H4 (cell line): ENCODE results near the gene THEMIS. TPM values are rescaled to one million over a fixed set of nuclear protein-coding genes. Genes with fewer than 3 reads are reported as not detected.
A peak's percentile ranks its signal among the peaks of the same experiment; 100 is the strongest.
"Not testable (repeated sequence)": the region's sequence is repeated elsewhere in the genome, so short reads cannot be mapped to it uniquely, and the experiment has no call there.

Experiments
- DNase-seq: peaks from one replicate; pipeline ENCODE4 v3.0.0-alpha.2; 2015; ENCODE audit warnings: low spot score
- total RNA-seq: library from RNA; depleted of rRNA; stranded (reverse); fragments of >200 nt; shearing (Covaris generic); gene quantifications from 2 replicates; pipeline ENCODE4 v1.2.3, GENCODE V29; 2014; rRNA removed

Gene THEMIS, protein sequence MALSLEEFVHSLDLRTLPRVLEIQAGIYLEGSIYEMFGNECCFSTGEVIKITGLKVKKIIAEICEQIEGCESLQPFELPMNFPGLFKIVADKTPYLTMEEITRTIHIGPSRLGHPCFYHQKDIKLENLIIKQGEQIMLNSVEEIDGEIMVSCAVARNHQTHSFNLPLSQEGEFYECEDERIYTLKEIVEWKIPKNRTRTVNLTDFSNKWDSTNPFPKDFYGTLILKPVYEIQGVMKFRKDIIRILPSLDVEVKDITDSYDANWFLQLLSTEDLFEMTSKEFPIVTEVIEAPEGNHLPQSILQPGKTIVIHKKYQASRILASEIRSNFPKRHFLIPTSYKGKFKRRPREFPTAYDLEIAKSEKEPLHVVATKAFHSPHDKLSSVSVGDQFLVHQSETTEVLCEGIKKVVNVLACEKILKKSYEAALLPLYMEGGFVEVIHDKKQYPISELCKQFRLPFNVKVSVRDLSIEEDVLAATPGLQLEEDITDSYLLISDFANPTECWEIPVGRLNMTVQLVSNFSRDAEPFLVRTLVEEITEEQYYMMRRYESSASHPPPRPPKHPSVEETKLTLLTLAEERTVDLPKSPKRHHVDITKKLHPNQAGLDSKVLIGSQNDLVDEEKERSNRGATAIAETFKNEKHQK
- not detected in 2 replicates for total RNA-seq

DNA sequence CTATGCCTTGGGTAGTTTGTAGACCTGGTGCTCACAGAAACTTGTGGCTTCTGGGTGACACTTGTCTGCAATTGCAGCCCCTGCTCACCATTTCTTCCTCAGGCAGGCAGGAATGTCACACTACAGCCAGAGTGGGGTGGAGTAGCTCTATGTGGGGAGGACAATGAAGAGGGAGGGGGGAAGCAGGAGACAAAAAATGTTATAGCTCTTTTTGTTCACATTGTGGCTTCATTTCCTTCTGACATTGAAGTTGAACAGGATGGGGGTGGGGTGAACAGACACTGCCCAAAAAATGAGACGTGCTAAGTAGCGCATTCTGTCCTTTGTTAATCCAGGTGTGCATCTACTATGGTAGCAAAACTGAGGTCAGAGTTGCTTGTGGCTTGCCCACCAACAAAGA is at the start of gene THEMIS:
THEMIS (minus strand) TSS at position 124 of the 400 bp plus-strand sequence. CDS start 126 bp downstream, outside the sequence.
- no peak for DNase-seq

GRCh38 chr6:127949251-127949650 is 48.4 kb upstream of the THEMIS start:
- DNase-seq: no peak

- no peak for DNase-seq
These were observed 45.5 kb upstream of the THEMIS start for GRCh38 chr6:127946388-127946787.

GRCh38 chr6:127945434-127946097 is 44.7 kb upstream of the THEMIS start:
- no peak for DNase-seq

DNA sequence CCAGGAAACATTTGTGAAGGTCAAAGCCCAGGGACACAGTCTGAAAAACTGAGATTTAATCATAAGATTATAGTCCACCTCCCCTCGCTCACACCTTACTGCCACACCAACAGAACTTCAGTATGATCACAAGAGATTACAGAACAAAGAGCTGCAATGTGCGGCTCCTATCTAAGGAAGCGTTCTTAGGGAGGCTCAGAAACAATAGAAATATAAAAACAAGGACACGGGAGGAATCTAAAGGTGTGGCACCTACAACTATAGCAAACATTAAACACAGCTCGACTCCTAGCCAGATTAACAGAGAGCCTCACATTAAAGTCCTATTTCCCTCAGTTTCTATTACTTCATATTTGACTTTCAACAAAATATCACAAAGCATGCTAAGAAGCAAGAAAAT is 40.4 kb upstream of the THEMIS start:
- no peak for DNase-seq

DNA sequence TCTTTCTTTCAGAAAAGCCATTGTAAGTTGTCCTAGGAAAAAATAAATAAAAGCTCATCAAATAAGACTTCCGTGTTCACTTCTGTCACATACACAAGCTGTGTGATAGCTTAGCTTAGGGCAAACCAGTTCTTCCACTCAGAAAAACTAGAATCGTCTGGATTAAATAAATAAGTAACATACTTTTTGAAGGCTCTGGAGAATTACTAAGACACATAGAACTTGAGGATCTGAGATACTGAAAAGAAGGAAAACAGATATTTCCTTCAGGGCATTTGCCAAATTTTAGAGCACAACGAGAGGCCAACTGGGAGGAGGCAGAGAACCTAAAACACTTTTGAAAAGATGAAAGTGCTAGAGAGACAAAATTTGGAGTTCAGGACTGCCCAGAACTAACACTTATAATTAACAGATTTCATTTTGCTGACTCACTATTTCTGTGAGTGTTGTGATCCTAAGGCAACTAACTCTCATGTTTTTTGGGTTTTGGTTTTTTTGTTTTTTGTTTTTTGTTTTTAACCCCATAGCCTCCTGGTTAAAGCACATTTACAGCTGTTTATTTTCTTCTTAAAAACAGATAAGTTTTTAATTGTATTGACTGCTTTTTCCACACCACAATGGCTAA is 38.7 kb upstream of the THEMIS start:
- DNase-seq: no peak

- DNase-seq: peak; percentile 40
These were observed 37.8 kb upstream of the THEMIS start for GRCh38 chr6:127938701-127939100.

DNA sequence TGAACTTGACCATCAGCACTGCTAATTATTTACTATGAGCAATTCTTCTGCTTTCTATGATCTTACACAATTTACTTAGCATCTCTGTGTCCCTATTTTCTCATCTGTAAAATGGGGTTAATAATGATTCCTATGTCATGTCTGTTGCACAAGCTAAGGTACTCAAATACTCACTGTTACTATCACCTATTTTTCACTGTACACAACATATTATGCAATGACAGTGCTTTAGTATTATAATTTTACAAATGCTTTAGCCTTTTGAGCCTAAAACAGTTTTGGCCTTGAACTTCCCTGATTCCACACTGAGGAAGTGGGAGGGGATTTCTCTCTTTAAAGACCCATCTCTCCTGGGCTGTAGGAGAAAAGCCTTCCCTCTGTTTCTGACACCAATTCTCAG is 36.9 kb upstream of the THEMIS start:
- DNase-seq: no peak

GRCh38 chr6:127937102-127937501 is 36.2 kb upstream of the THEMIS start:
- DNase-seq: no peak

- DNase-seq: no peak
These were observed 34.1 kb upstream of the THEMIS start for GRCh38 chr6:127934956-127935355.

GRCh38 chr6:127933852-127934840 is 33.3 kb upstream of the THEMIS start:
- DNase-seq: no peak

GRCh38 chr6:127933137-127933536 is 32.3 kb upstream of the THEMIS start:
- DNase-seq: no peak

GRCh38 chr6:127932708-127933107 is 31.9 kb upstream of the THEMIS start:
- no peak for DNase-seq

GRCh38 chr6:127926441-127926840 is 25.6 kb upstream of the THEMIS start:
- not testable (repeated sequence) for DNase-seq

DNA sequence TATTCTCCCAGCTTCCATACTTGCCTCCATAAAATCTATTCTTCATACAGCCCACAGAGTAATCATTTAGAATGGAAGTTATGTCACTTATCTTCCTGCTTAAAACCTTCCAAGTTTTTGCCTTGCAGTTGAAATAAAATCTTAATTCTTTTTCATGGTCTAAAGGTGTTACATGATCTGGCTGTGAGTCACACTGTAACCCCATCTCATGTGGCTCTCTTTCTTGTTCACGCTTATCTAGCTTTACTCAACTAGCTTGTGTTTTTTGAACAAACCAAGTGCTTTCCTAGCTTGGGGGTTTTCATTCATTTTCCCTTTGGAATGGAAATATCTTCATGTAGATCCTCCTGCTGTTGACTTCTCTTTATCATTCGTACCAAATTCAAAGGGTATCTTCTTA is 23.6 kb upstream of the THEMIS start:
- no peak for DNase-seq

- DNase-seq: no peak
These were observed 23.2 kb upstream of the THEMIS start for GRCh38 chr6:127924031-127924430.

DNA sequence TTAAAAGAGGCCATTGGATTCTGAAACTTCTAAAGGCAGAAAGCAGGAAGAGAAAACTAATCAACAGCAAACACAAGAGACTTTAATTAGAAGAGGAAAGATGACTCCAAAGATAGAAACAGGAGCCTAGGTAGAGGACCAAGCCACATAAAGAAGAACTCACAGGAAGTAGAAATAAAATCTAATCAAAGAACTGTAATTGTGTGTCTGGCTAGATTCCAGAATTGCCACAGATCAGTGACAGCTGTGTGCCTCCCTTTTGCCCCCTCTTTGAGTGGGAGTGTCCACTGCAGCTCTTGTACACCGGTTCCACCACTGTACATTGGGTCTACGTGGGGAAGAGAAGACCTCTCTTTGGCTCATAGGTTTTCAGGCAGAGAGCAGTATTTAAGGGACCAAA is 22.3 kb upstream of the THEMIS start:
- no peak for DNase-seq

DNA sequence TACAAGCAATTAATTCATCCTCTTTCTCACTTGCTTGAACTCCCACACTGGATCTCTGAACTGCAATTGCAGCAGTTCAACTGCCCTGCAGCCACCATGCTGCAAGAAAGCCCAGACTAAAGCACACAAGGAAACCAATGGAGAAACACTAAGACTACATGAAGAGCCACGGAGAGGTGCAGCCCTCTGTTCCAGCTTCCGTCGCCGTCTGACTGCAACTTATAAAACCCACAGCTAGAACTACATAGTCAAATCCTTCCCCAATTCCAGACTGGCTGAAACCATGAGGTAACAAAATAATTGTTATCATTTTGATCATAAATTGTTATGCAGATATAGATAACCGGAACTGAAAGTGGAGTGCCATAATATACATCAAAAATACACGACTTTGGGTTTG is 21.1 kb upstream of the THEMIS start:
- no peak for DNase-seq

GRCh38 chr6:127920804-127921203 is 19.9 kb upstream of the THEMIS start:
- no peak for DNase-seq

- no peak for DNase-seq
These were observed 17.9 kb upstream of the THEMIS start for GRCh38 chr6:127918506-127919427.
